SH-SY5Y (cell line): ENCODE results near the gene GPX2.

Source experiments
- GATA2 ChIP-seq: IDR thresholded peaks from 2 replicates; pipeline ENCODE4 v1.6.1; 2011; ENCODE audit warnings: mild to moderate bottlenecking, low read depth, low read length
- GATA3 ChIP-seq: IDR thresholded peaks from 2 replicates; pipeline ENCODE4 v1.6.1; 2011; ENCODE audit warnings: low read depth, mild to moderate bottlenecking, low read length, moderate library complexity

- TF ChIP-seq GATA2 (no peak), GATA3 (no peak)
Observed at GRCh38 chr14:64983439-64984310, 41.1 kb upstream of the GPX2 start.
